ENCODE measurements around the gene SMIM17.

Gene SMIM17

DNA sequence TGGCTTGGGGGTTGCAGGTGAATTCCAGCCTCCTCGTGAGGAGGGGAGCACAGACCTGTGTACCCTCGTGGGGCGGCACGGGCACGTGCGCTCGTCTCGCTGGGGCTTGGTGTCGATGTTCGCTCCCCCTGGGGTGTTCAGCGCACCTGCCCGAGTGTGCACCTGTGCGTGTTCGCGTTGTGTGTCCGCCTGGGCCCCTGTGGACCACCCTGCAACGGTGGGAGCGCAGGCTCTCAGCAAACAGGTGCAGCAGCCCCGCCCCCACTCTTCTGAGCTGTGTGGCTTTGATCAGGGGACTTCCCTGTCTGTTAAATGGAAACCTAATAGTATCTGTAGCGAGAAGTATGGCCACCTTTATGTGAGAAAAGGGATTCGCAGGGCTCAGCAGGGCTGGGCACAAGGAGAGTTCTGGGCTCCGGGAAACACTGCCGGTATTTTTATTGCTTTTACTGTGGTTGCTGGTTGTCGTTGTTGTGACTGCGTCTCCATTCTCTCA, 549 bp downstream of the SMIM17 start:
- TF ChIP-seq, protein P1, sequence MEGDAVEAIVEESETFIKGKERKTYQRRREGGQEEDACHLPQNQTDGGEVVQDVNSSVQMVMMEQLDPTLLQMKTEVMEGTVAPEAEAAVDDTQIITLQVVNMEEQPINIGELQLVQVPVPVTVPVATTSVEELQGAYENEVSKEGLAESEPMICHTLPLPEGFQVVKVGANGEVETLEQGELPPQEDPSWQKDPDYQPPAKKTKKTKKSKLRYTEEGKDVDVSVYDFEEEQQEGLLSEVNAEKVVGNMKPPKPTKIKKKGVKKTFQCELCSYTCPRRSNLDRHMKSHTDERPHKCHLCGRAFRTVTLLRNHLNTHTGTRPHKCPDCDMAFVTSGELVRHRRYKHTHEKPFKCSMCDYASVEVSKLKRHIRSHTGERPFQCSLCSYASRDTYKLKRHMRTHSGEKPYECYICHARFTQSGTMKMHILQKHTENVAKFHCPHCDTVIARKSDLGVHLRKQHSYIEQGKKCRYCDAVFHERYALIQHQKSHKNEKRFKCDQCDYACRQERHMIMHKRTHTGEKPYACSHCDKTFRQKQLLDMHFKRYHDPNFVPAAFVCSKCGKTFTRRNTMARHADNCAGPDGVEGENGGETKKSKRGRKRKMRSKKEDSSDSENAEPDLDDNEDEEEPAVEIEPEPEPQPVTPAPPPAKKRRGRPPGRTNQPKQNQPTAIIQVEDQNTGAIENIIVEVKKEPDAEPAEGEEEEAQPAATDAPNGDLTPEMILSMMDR (IDR thresholded peaks at IDR 0.05; ENCODE audit: insufficient read depth, low read depth, low read length, missing control alignments): no peak
- no peak for DNase-seq (ENCODE audit: low read depth)
- H3K4me3 ChIP-seq (ENCODE audit: low read depth, low read length): no peak overlapping the region

DNA sequence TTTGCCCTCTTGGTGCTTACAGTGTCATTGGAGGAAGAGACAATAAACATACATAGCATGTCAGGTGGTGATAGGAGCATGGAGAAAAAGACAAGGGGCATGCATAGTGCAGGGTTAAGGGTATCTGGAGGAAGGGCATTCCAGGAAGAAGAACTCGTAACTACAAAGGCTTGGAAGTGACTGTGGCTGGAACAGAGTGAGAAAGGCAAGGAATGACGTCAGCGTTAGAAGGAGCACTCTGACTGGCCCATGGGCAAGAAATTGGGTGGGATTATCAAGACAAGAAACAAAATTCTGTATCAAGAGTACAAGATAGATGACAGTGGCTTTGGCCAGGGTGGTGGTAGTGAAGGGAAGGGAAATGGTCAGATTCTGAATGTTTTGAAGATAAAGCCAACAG, 11.2 kb downstream of the SMIM17 start:
- TF ChIP-seq, protein P1 (IDR thresholded peaks at IDR 0.05; ENCODE audit: insufficient read depth, low read depth, low read length, missing control alignments): no peak
- no peak overlapping the region for H3K4me3 ChIP-seq (ENCODE audit: low read depth, low read length)
- DNase-seq (ENCODE audit: low read depth): no peak

DNA sequence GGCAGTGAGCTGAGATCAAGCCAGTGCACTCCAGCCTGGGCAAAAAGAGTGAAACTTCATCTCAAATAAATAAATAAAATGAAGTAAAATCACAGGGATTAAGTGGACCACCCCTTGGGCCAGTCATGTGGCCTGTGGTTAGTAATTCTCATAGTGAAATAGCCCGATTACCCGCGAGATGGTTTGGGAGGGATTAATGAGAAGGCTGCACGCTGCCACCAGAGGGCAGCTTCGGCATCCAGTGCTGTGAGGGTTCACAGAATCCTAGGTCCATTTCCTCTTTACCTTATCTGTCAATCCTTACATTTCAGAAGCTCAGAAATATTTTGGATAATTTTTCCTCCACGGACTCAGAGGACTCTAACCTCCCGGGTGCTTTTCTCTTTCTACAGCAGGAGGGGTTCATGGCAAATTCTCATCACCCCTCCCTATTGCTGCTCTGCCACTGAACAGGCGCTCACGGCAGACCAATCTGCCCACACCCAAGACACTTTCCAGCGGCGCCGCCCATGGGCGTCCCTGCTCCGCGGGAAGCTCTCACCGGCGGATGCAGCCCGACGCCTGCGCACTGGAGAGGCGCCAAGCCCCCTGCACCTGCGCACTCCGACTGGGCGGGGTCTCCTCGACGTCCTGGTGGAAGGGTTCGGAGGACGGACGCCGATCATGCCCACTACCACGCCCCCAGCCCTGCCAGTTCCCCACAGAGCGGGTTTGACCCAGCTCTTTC, 17.6 kb downstream of the SMIM17 start:
- DNase-seq (ENCODE audit: low read depth): no peak
- TF ChIP-seq, protein P1 (IDR thresholded peaks at IDR 0.05; ENCODE audit: insufficient read depth, low read depth, low read length, missing control alignments): no peak
- no peak overlapping the region for H3K4me3 ChIP-seq (ENCODE audit: low read depth, low read length)

DNA sequence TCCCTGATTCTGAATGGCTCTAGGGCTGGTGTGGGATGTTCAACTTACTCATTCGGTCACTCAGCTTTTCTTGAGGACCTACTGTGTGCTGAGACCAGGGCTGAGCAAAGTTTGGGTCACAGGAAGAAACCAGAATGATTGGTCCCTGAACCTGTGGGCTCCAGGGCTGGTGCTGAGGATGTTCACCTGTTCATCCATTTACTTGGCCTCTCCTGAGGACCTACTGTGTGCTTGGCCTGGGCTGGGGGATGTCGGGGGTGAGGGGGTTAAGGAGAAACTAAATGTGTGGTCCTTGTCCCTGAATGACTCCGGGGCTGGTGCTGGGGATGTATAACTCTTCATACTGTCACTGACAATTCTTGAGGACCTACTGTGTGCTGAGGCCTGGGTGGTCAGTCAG, 18.3 kb downstream of the SMIM17 start:
- TF ChIP-seq, protein P1 (IDR thresholded peaks at IDR 0.05; ENCODE audit: insufficient read depth, low read depth, low read length, missing control alignments): no peak

DNA sequence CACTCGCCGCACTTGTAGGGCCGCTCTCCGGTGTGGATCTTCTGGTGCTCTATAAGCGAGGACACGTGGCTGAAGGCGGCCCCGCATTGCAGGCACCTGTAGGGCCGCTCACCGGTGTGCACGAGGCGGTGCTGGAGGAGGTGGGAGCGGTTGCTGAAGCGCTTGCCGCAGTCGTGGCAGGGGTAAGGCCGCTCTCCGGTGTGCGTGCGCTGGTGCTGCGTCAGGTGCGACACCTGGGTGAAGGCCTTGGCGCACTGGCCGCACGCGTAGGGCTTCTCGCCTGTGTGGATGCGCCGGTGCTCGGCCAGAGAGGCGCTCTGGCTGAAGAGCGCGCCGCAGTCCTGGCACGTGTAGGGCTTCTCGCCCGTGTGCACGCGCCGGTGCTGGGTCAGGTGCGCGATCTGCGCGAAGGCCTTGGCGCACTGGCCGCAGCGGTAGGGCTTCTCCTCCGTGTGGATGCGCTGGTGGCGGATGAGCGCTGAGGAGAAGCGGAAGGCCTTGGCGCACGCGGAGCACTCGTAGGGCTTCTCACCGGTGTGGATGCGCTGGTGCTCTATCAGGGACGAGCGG, 21.1 kb downstream of the SMIM17 start:
- TF ChIP-seq, protein P1 (IDR thresholded peaks at IDR 0.05; ENCODE audit: insufficient read depth, low read depth, low read length, missing control alignments): no peak
- H3K4me3 ChIP-seq (ENCODE audit: low read depth, low read length): no peak overlapping the region
- no peak for DNase-seq (ENCODE audit: low read depth)

More for the DNA sequence above, 18.3 kb downstream of the SMIM17 start:
- DNase-seq (ENCODE audit: low read depth): no peak
- no peak overlapping the region for H3K4me3 ChIP-seq (ENCODE audit: low read depth, low read length)

DNA sequence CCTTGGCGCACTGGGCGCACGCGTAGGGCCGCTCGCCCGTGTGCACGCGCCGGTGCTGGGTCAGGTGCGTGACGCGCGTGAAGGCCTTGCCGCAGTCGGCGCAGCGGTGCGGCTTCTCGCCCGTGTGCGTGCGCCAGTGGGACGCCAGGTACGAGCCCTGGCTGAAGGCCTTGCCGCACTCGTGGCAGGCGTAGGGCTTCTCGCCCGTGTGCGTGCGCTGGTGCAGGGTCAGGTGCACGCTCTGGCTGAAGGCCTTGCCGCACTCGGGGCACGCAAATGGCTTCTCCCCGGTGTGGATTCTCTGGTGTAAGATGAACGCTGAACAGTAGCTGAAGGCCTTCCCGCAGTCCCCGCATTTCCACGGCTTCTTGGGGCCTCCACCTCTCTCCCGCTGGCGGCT, 21.6 kb downstream of the SMIM17 start:
- TF ChIP-seq, protein P1 (IDR thresholded peaks at IDR 0.05; ENCODE audit: insufficient read depth, low read depth, low read length, missing control alignments): no peak
- DNase-seq (ENCODE audit: low read depth): no peak
- H3K4me3 ChIP-seq (ENCODE audit: low read depth, low read length): no peak overlapping the region
